ENCODE measurements around the gene CNDP1. TPM values are rescaled to one million over a fixed set of nuclear protein-coding genes. Genes with fewer than 3 reads are reported as not detected.

CNDP1 gene
- total RNA-seq, 1 donor from 2014 or later, result 0.48 TPM

- no peak for TF ChIP-seq CTCF (conservative IDR thresholded peaks at IDR 0.05)
- Mint-ChIP-seq H3K27ac (no peak overlapping the region), H3K4me3 (no peak overlapping the region), H3K36me3 (peaks cover 4% of the 10 kb centered on the region), H3K9me3 (peaks cover 11% of the 10 kb centered on the region), H3K4me1 (ENCODE audit: unreplicated experiment) (peaks cover 11% of the 10 kb centered on the region), H3K27me3 (peaks cover 16% of the 10 kb centered on the region)
- no peak for DNase-seq (ENCODE audit: extremely low spot score, unreplicated experiment)
Observed at GRCh38 chr18:74550886-74551285, 16.6 kb downstream of the CNDP1 start.

- Mint-ChIP-seq H3K4me3 (no peak overlapping the region), H3K27me3 (peaks cover 16% of the 10 kb centered on the region), H3K27ac (no peak overlapping the region), H3K36me3 (peaks cover 4% of the 10 kb centered on the region), H3K9me3 (peaks cover 11% of the 10 kb centered on the region), H3K4me1 (ENCODE audit: unreplicated experiment) (peaks cover 11% of the 10 kb centered on the region)
- TF ChIP-seq CTCF (conservative IDR thresholded peaks at IDR 0.05), result no peak
- no peak for DNase-seq (ENCODE audit: extremely low spot score, unreplicated experiment)
Observed at GRCh38 chr18:74551452-74551851, 17.2 kb downstream of the CNDP1 start.

- peaks cover 6% of the 10 kb centered on the region for H3K4me1 Mint-ChIP-seq (ENCODE audit: unreplicated experiment)
- peak; percentile 82 for DNase-seq (ENCODE audit: extremely low spot score, unreplicated experiment)
- no peak overlapping the region for H3K27ac Mint-ChIP-seq
- TF ChIP-seq CTCF (conservative IDR thresholded peaks at IDR 0.05), result peak; percentile 93
- peaks cover 11% of the 10 kb centered on the region for H3K9me3 Mint-ChIP-seq
- H3K4me3 Mint-ChIP-seq, result peak overlapping the region; percentile 74
- H3K27me3 Mint-ChIP-seq, result peaks cover 16% of the 10 kb centered on the region
- H3K36me3 Mint-ChIP-seq, result peaks cover 4% of the 10 kb centered on the region
Observed at GRCh38 chr18:74551936-74552555, 17.7 kb downstream of the CNDP1 start.

GRCh38 chr18:74556126-74556525 lies 21.8 kb downstream of the CNDP1 start:
- DNase-seq (ENCODE audit: extremely low spot score, unreplicated experiment), result no peak
- H3K4me3 Mint-ChIP-seq, result no peak overlapping the region
- H3K9me3 Mint-ChIP-seq, result peaks cover 4% of the 10 kb centered on the region
- no peak for TF ChIP-seq CTCF (conservative IDR thresholded peaks at IDR 0.05)
- peaks cover 16% of the 10 kb centered on the region for H3K27me3 Mint-ChIP-seq
- no peak overlapping the region for H3K27ac Mint-ChIP-seq
- H3K4me1 Mint-ChIP-seq (ENCODE audit: unreplicated experiment), result peaks cover 5% of the 10 kb centered on the region
- peaks cover 4% of the 10 kb centered on the region for H3K36me3 Mint-ChIP-seq

GRCh38 chr18:74558096-74558495 lies 23.8 kb downstream of the CNDP1 start:
- Mint-ChIP-seq H3K27ac (no peak overlapping the region), H3K4me3 (no peak overlapping the region), H3K27me3 (peaks cover 11% of the 10 kb centered on the region), H3K4me1 (ENCODE audit: unreplicated experiment) (no peaks in the 10 kb centered on the region), H3K9me3 (no peaks in the 10 kb centered on the region), H3K36me3 (no peaks in the 10 kb centered on the region)
- no peak for TF ChIP-seq CTCF (conservative IDR thresholded peaks at IDR 0.05)
- DNase-seq (ENCODE audit: extremely low spot score, unreplicated experiment), result no peak

Data from type B pancreatic cell (in vitro differentiated cells).